ENCODE data around the gene IMMP2L. TPM values are rescaled to one million over a fixed set of nuclear protein-coding genes. Genes with fewer than 3 reads are reported as not detected.

Gene IMMP2L
- total RNA-seq, 1 donor from 2014 or later: 17.8 TPM

DNA sequence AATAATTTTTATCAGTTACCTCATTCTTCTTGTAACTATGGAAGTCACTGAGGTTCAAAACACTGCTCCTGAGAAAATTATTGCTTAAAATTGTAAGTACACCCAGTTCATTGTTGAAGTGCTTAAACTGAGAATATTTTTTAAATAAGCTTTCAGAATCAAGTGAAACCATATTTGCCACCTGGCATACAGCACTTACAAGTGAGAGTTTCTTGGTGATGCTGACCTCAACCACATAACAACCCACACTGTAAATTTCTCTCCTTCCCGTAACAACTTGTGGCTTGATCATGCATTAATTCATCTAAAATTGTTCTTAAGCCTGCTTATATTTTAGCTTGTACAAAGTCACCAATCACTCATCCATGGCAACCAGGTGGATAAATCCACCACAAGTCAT is 34.0 kb downstream of the IMMP2L start:
- peaks cover 47% of the 10 kb centered on the region for H3K4me1 ChIP-seq
- intact Hi-C loops (cut with micrococcal nuclease): no loop called here
- no peaks in the 10 kb centered on the region for H3K27me3 ChIP-seq (ENCODE audit: low read depth)
- H3K36me3 ChIP-seq: no peaks in the 10 kb centered on the region
- DNase-seq: no peak
- TF ChIP-seq, protein P1, sequence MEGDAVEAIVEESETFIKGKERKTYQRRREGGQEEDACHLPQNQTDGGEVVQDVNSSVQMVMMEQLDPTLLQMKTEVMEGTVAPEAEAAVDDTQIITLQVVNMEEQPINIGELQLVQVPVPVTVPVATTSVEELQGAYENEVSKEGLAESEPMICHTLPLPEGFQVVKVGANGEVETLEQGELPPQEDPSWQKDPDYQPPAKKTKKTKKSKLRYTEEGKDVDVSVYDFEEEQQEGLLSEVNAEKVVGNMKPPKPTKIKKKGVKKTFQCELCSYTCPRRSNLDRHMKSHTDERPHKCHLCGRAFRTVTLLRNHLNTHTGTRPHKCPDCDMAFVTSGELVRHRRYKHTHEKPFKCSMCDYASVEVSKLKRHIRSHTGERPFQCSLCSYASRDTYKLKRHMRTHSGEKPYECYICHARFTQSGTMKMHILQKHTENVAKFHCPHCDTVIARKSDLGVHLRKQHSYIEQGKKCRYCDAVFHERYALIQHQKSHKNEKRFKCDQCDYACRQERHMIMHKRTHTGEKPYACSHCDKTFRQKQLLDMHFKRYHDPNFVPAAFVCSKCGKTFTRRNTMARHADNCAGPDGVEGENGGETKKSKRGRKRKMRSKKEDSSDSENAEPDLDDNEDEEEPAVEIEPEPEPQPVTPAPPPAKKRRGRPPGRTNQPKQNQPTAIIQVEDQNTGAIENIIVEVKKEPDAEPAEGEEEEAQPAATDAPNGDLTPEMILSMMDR (IDR thresholded peaks at IDR 0.05; ENCODE audit: borderline replicate concordance): no peak
- H3K4me3 ChIP-seq: no peak overlapping the region
- no peaks in the 10 kb centered on the region for H3K9me3 ChIP-seq (replicated peaks)
- H3K27ac ChIP-seq (replicated peaks): no peak overlapping the region

DNA sequence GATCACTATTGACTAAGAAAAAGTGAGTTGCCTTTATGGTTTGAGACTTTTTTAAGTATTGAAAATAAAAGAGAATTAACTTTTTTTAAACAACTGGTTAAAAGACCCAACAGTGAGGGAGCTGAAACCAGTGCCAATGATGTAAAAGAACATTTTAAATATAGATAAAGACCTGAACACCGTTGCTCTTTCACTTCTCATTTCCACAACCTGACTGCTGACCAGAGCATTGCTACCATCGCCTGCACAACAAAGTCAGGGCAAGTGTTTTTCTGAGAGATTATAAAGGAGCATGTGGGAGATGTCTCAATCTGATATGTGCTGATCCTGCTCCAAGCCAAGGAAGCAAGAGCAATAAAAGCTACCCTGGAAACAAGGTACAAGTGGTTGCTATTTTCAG is 34.7 kb downstream of the IMMP2L start:
- intact Hi-C loops (cut with micrococcal nuclease): no loop called here
- TF ChIP-seq, protein P1 (IDR thresholded peaks at IDR 0.05; ENCODE audit: borderline replicate concordance): no peak
- Histone ChIP-seq H3K4me1 (peaks cover 40% of the 10 kb centered on the region), H3K36me3 (no peaks in the 10 kb centered on the region), H3K27me3 (ENCODE audit: low read depth) (no peaks in the 10 kb centered on the region), H3K27ac (replicated peaks) (no peak overlapping the region), H3K9me3 (replicated peaks) (no peaks in the 10 kb centered on the region), H3K4me3 (no peak overlapping the region)
- DNase-seq: no peak

DNA sequence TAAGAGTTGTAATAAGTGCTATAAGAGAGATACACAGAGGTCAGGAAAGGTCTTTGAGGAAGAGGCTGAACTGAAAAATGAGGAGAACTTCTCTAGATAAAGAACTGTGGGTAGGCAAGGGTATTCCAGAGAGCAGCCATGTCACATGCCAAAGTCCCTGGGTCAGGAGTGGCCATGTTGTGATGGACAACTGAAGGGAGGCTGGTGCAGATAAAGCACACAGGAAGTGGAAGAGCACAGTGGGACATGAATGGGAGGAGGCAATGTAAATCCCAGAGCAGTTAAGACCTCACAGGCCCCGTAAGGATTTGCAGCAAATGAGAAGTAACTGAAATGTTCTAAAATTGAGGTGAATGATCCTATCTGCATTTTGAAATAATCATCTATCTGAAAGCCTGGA is 37.2 kb downstream of the IMMP2L start:
- no peaks in the 10 kb centered on the region for H3K27me3 ChIP-seq (ENCODE audit: low read depth)
- H3K4me3 ChIP-seq: no peak overlapping the region
- peaks cover 9% of the 10 kb centered on the region for H3K9me3 ChIP-seq (replicated peaks)
- DNase-seq: no peak
- H3K27ac ChIP-seq (replicated peaks): no peak overlapping the region
- intact Hi-C loops (cut with micrococcal nuclease): no loop called here
- peaks cover 15% of the 10 kb centered on the region for H3K36me3 ChIP-seq
- TF ChIP-seq, protein P1 (IDR thresholded peaks at IDR 0.05; ENCODE audit: borderline replicate concordance): no peak
- peaks cover 27% of the 10 kb centered on the region for H3K4me1 ChIP-seq

DNA sequence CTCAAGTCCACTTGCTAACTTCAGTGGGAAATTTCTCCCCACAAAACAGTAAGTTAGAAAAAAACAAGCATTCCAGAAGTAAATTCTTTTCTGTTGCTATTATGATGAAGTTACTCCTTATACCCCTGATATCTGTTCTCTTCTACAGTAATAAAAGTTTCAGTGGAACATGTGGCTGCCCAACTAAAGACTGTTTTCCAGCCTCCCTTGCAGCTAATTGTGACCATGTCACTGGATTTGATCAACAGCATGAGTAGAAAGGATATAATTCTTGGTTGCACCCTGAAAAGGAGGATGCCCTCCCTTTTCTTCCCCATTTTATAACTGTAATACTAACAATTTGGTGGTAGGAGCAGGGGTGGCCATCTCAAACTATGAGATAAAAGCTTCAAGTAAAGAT is 40.6 kb downstream of the IMMP2L start:
- Histone ChIP-seq H3K4me1 (peaks cover 3% of the 10 kb centered on the region), H3K9me3 (replicated peaks) (peaks cover 9% of the 10 kb centered on the region), H3K4me3 (no peak overlapping the region), H3K36me3 (peaks cover 18% of the 10 kb centered on the region), H3K27ac (replicated peaks) (no peak overlapping the region), H3K27me3 (ENCODE audit: low read depth) (no peaks in the 10 kb centered on the region)
- DNase-seq: no peak
- TF ChIP-seq, protein P1 (IDR thresholded peaks at IDR 0.05; ENCODE audit: borderline replicate concordance): no peak
- intact Hi-C loops (cut with micrococcal nuclease): no loop called here

DNA sequence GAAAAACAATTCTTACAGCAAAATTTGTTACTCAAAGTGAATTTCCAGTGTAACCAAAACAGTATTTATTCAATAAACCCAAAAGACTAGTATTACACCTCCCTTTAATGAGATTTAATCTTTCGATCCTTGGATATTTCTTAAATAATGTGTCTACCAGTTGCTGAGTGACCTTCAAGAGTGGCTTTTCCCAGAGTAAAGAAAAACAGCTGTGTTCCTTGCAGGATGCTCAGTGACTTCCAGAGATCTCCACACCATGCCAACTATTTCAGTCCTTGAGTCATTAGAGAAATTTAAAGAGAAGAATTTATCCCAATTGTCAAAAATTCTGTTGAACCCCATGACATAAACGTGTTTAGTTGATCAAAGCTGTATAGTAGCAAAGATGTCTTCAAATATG is 44.0 kb downstream of the IMMP2L start:
- intact Hi-C loops (cut with micrococcal nuclease): no loop called here
- DNase-seq: no peak
- H3K27ac ChIP-seq (replicated peaks): no peak overlapping the region
- H3K4me3 ChIP-seq: no peak overlapping the region
- peaks cover 3% of the 10 kb centered on the region for H3K4me1 ChIP-seq
- no peaks in the 10 kb centered on the region for H3K27me3 ChIP-seq (ENCODE audit: low read depth)
- H3K36me3 ChIP-seq: peaks cover 18% of the 10 kb centered on the region
- peaks cover 9% of the 10 kb centered on the region for H3K9me3 ChIP-seq (replicated peaks)
- TF ChIP-seq, protein P1 (IDR thresholded peaks at IDR 0.05; ENCODE audit: borderline replicate concordance): no peak

DNA sequence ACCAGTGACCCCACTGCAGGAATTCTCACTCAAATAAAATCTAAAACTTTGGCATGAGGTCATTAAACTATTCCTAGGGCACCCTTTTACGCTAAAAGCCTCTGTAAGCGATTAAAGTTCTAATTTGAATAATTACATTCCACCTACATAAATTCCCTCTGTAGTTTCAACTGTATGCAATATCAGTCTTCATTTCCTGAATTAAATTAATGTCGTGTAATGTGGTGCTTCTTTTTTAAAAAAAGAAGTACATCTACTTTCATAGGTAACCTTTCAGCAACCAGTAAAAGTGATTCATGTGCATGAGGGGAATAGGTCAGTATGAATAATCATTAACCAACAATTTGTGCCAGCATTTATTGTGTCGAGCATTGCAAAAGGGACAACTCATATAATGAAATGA is 44.7 kb downstream of the IMMP2L start:
- Histone ChIP-seq H3K9me3 (replicated peaks) (peaks cover 9% of the 10 kb centered on the region), H3K36me3 (peaks cover 18% of the 10 kb centered on the region), H3K4me3 (no peak overlapping the region), H3K27ac (replicated peaks) (no peak overlapping the region), H3K4me1 (peaks cover 3% of the 10 kb centered on the region), H3K27me3 (ENCODE audit: low read depth) (no peaks in the 10 kb centered on the region)
- DNase-seq: no peak
- intact Hi-C loops (cut with micrococcal nuclease): no loop called here
- TF ChIP-seq, protein P1 (IDR thresholded peaks at IDR 0.05; ENCODE audit: borderline replicate concordance): no peak

Measured in left ventricle myocardium inferior (tissue), 1 donor.